Gastrocnemius medialis (tissue), 4 donors: ENCODE results near the gene DNAJB13. TPM values are rescaled to one million over a fixed set of nuclear protein-coding genes. Genes with fewer than 3 reads are reported as not detected.

Source experiments
- ATAC-seq, 2 donors: fragments of 150-250 bp; one replicate each; pipeline ENCODE4 v1.9.1; 2016
- DNase-seq, 2 donors: peaks; one replicate each; pipeline ENCODE4 v3.0.0-alpha.2; 2019
- H3K27ac ChIP-seq, 4 donors: fragments of 200-600 bp; sonication (generic); 1 replicate in 1 of 4; 2 replicates in 3 of 4; pipeline ENCODE4 v1.5.1; 2016 to 2018; ENCODE audit warnings: mild to moderate bottlenecking in 2 of 4, moderate library complexity in 1 of 4
- H3K27me3 ChIP-seq, 3 donors: fragments of 200-600 bp; sonication (generic) in 2 of 3; 1 replicate in 1 of 3; 2 replicates in 2 of 3; pipeline versions ENCODE4 v1.5.1 to v1.6.0; 2016 to 2019; ENCODE audit warnings: mild to moderate bottlenecking in 1 of 3, moderate library complexity in 1 of 3
- H3K36me3 ChIP-seq, 2 donors: fragments of 200-600 bp; sonication (generic) in 1 of 2; one replicate each; pipeline ENCODE4 v1.5.1; 2017 to 2018
- H3K4me1 ChIP-seq, 2 donors: fragments of 200-600 bp; sonication (generic) in 1 of 2; one replicate each; pipeline ENCODE4 v1.5.1; 2016 to 2017; ENCODE audit warnings: mild to moderate bottlenecking in 2 of 2
- H3K4me3 ChIP-seq, 4 donors: fragments of 200-600 bp; sonication (generic) in 3 of 4; 1 replicate in 1 of 4; 2 replicates in 3 of 4; pipeline ENCODE4 v1.5.1; 2016 to 2019; ENCODE audit warnings: mild to moderate bottlenecking in 2 of 4
- H3K9me3 ChIP-seq, 3 donors: fragments of 200-600 bp; sonication (generic) in 2 of 3; 1 replicate in 1 of 3; 2 replicates in 2 of 3; pipeline ENCODE4 v1.5.1; 2016 to 2019
- POLR2A ChIP-seq, 2 donors: fragments of 450-650 bp; IDR thresholded peaks; one replicate each; pipeline ENCODE4 v1.6.1; 2017; ENCODE audit warnings: antibody characterized with exemption in 2 of 2, mild to moderate bottlenecking in 2 of 2, moderate library complexity in 2 of 2
- in situ Hi-C, 4 donors: fragments of 200-750 bp; cut with MboI; loops; one replicate each; pipeline versions ENCODE4 v1.15.0 to v1.8.0; 2017; ENCODE audit warnings: low sequenced_read_pairs in 4 of 4
- intact Hi-C: fragments of 100-400 bp; cut with DNase I; formaldehyde crosslinking; loops from one replicate; pipeline ENCODE4 v1.15.1; 2023; ENCODE audit warnings: low total_unique reads
- total RNA-seq, 4 donors: library from RNA; depleted of rRNA; stranded (reverse); fragments of >200 nt; gene quantifications; one replicate each; pipeline versions ENCODE4 v1.1.0 to v1.2.3, GENCODE V29; 2016
- TF ChIP-seq, protein P1 (sequence below), 5 experiments: fragments of 450-650 bp in 3 of 5; fragments of 200-600 bp in 2 of 5; sonication (generic) in 2 of 5; IDR thresholded peaks in 4 of 5; conservative IDR thresholded peaks in 1 of 5; 1 replicate in 4 of 5; 2 replicates in 1 of 5; pipeline ENCODE4 v1.5.1; 2016 to 2019; ENCODE audit warnings: antibody characterized with exemption in 5 of 5, mild to moderate bottlenecking in 3 of 5, moderate library complexity in 3 of 5

DNAJB13 gene
- total RNA-seq, 4 donors from 2014 or later = not detected

DNA sequence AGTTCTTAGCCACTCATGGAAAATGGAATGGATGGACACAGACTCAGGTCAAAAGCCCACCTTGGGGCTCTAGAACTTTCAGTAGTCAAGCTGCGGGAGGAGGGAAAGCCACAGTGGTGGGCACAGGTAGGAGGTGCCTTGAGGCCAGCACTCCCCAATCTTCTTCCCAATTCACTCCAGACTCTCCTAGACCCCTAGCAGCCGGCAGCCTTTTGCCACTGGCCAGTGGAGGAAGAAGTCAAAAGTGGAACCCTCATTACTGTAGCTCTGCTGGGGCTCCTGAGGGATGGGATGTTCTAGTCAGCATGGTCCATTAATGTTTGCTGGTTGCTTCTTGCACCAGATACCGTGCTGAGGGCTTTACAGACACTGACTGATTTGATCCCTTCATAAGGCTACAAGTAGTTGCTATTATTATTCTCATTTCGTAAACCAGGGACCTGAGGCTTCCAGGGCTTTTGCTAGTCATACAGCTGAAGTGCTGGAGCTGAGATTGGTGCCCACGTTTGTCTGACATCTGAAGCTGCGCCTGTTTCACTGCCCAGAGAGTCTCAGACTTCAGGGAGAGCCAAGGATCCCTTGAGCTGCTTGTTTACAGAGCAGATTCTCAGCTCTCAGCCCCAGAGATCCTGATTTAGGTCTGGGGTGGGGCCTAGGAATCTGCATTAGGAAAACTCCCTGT lies 57.0 kb downstream of the DNAJB13 start:
- Histone ChIP-seq H3K4me1 (peaks cover 60 to 67% of the 10 kb centered on the region in 2 donors), H3K9me3 (no peaks in the 10 kb centered on the region), H3K27me3 (no peaks in the 10 kb centered on the region), H3K27ac (peak overlapping the region; percentile 96 to 99 (median 98)), H3K36me3 (peaks cover 3 to 47% of the 10 kb centered on the region in 2 donors), H3K4me3 (peak overlapping the region; percentile 71 to 89 (median 82))
- peak; percentile 56 to 70 for ATAC-seq
- DNase-seq = peak; percentile 70 to 84
- intact Hi-C loops (loop anchor here (1.0 to 2.0 kb wide), 3 partner anchors 25 to 83 kb away; no protein-coding TSS in a partner anchor), in situ Hi-C loops (no loop called here)
- TF ChIP-seq, protein P1, sequence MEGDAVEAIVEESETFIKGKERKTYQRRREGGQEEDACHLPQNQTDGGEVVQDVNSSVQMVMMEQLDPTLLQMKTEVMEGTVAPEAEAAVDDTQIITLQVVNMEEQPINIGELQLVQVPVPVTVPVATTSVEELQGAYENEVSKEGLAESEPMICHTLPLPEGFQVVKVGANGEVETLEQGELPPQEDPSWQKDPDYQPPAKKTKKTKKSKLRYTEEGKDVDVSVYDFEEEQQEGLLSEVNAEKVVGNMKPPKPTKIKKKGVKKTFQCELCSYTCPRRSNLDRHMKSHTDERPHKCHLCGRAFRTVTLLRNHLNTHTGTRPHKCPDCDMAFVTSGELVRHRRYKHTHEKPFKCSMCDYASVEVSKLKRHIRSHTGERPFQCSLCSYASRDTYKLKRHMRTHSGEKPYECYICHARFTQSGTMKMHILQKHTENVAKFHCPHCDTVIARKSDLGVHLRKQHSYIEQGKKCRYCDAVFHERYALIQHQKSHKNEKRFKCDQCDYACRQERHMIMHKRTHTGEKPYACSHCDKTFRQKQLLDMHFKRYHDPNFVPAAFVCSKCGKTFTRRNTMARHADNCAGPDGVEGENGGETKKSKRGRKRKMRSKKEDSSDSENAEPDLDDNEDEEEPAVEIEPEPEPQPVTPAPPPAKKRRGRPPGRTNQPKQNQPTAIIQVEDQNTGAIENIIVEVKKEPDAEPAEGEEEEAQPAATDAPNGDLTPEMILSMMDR (IDR thresholded peaks at IDR 0.05 in 4 of 5, conservative IDR thresholded peaks at IDR 0.05 in 1 of 5) = no peak
- TF ChIP-seq POLR2A (IDR thresholded peaks at IDR 0.05) = peak; percentile 79 to 81

DNA sequence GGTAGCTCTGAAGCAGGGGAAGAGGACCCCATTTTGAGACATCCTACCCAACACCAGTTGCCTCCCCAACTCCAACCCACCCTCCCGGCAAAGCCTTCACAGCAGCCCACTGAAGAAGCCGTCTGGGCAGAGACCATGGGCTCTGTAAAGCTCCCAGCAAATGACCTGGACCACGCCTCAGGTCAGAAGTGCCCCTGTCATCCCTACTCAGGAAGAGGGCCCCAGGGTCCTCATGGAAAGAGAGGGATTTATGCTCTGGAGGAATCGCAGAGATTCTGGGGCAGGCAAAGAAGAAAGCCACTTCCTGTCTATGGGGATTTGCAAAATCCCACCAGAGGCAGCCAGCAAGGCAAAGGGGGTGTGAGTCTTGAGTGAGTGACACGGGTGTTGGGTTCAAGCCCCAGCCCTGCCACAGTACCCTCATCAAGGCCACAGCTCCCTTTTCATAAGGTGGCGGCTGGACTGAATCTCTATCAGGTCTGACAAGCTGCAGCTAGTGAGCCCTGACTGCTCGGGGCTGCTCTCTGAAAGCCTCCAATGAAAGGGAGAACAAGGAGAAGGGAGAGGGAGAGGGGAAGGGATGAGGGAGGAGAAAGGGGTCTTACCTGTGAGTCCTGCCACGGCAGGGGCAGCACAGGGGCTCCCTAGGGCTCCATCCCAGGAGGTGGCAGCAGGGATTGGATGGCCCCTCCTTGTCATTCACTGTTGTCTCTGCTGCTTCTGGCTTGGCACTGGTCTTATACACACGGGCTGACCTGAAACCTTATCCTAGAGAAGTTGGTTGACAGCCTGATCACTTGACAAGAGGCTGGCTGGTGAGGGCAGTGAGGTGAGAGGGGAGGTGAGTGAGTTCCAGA lies 57.8 kb downstream of the DNAJB13 start, which contains the start of gene UCP3:
UCP3 (minus strand) TSS at position 713 of the 857 bp plus-strand sequence. CDS start 2,043 bp downstream, outside the sequence.
- Histone ChIP-seq H3K27me3 (no peaks in the 10 kb centered on the region), H3K36me3 (peaks cover 3 to 40% of the 10 kb centered on the region in 2 donors), H3K27ac (peak within 1 kb of the TSS; percentile 96 to 99 (median 98)), H3K4me3 (peak within 1 kb of the TSS; percentile 71 to 89 (median 82)), H3K4me1 (peaks cover 59 to 60% of the 10 kb centered on the region in 2 donors), H3K9me3 (no peaks in the 10 kb centered on the region)
- peak; percentile 82 to 83 for ATAC-seq
- intact Hi-C loops (loop anchor here (1.0 kb wide), 3 partner anchors 10 to 63 kb away; no protein-coding TSS in a partner anchor), in situ Hi-C loops (no loop called here)
- DNase-seq = peak; percentile 89 to 92
- TF ChIP-seq, protein P1 (IDR thresholded peaks at IDR 0.05 in 4 of 5, conservative IDR thresholded peaks at IDR 0.05 in 1 of 5) = no peak
- TF ChIP-seq POLR2A (IDR thresholded peaks at IDR 0.05) = peak; percentile 92 to 97

DNA sequence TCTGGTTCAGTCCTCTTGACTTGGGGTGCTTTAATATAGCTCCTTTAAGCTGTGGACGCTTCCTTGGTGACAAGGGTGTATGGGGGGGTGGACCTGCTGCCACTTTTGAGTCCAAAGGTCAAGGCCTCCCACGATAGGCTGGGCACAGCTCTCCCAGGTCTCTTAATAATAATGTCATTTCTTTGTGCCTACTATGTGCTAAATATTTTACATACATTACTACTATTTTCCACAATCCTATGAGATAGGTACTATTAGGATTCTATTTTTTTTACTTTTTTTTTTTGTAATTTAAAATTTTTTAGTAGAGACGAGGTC lies 58.4 kb downstream of the DNAJB13 start:
- TF ChIP-seq, protein P1 (IDR thresholded peaks at IDR 0.05 in 4 of 5, conservative IDR thresholded peaks at IDR 0.05 in 1 of 5) = no peak
- TF ChIP-seq POLR2A (IDR thresholded peaks at IDR 0.05) = peak; percentile 5 to 18
- peaks cover 3 to 34% of the 10 kb centered on the region in 2 donors for H3K36me3 ChIP-seq
- H3K27me3 ChIP-seq = no peaks in the 10 kb centered on the region
- intact Hi-C loops (loop anchor here (1.0 kb wide), 1 partner anchor 9 kb away; no protein-coding TSS in a partner anchor), in situ Hi-C loops (no loop called here)
- ATAC-seq (no peak), DNase-seq (no peak)
- peak overlapping the region; percentile 96 to 99 (median 98) for H3K27ac ChIP-seq
- H3K4me3 ChIP-seq = peak overlapping the region in 3 of 4 donors; percentile 71 to 89 (median 75)
- H3K4me1 ChIP-seq = peaks cover 53 to 54% of the 10 kb centered on the region in 2 donors
- H3K9me3 ChIP-seq = no peaks in the 10 kb centered on the region

DNA sequence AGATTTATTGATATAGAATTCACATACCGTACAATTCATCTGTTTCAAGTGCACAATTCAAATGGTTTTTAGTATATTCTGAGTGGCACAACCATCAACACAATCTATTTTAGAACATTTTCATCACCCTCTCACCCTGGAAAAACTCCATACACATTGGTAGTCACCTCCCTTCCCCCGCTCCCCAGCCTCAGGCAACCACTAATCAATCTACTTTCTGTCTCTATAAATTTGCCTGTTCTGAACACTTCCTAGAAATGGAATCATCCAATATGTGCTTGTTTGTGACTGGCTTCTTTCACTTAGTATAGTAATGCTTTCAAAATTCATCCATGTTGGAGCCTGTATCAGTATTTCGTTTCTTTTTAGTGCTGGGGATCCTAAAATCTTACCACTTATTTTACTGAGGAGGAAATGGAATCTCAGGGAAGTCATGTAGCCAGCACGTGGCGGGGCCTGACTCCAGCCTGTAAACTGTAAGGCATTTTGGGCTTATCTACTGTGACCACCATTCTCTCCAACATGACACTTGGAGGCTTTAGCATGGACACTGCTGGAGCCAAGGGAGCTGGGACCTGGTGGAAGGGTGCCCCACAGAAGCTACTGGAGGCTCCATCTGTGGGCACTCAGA lies 59.0 kb downstream of the DNAJB13 start:
- H3K4me1 ChIP-seq = peaks cover 48 to 49% of the 10 kb centered on the region in 2 donors
- H3K27ac ChIP-seq = peak overlapping the region; percentile 96 to 99 (median 98)
- H3K27me3 ChIP-seq = no peaks in the 10 kb centered on the region
- DNase-seq (no peak), ATAC-seq (no peak)
- H3K4me3 ChIP-seq = no peak overlapping the region
- peaks cover 3 to 28% of the 10 kb centered on the region in 2 donors for H3K36me3 ChIP-seq
- TF ChIP-seq, protein P1 (IDR thresholded peaks at IDR 0.05 in 4 of 5, conservative IDR thresholded peaks at IDR 0.05 in 1 of 5) = no peak
- no peak for TF ChIP-seq POLR2A (IDR thresholded peaks at IDR 0.05)
- in situ Hi-C loops (no loop called here), intact Hi-C loops (loop anchor here (1.0 to 10.0 kb wide), 2 partner anchors 9 to 625 kb away; no protein-coding TSS in a partner anchor)
- H3K9me3 ChIP-seq = no peaks in the 10 kb centered on the region
